RCC 7860 (cell line): ENCODE measurements around the gene CCDC78.

Experiments
- DNase-seq: peaks from one replicate; pipeline ENCODE4 v3.0.0-alpha.2; 2015; ENCODE audit warnings: low spot score
- FAIRE-seq: peaks from 2 replicates; lab custom pipeline; 2012; peaks lifted over from hg19 to GRCh38; lab: Jason Lieb, UNC

CCDC78 gene

GRCh38 chr16:714079-714478 lies 12.2 kb downstream of the CCDC78 start:
- FAIRE-seq (no peak), DNase-seq (peak; percentile 46)

- FAIRE-seq: peak; percentile 96
- peak; percentile 98 for DNase-seq
Observed at GRCh38 chr16:712740-713250, 13.4 kb downstream of the CCDC78 start.

- DNase-seq: peak; percentile 48
- FAIRE-seq: no peak
Observed at GRCh38 chr16:711548-712320, 14.5 kb downstream of the CCDC78 start.

- FAIRE-seq: no peak
- no peak for DNase-seq
Observed at GRCh38 chr16:711084-711483, 15.2 kb downstream of the CCDC78 start.

- no peak for DNase-seq
- no peak for FAIRE-seq
Observed at GRCh38 chr16:710500-711075, 15.7 kb downstream of the CCDC78 start.

GRCh38 chr16:709566-710499 lies 16.4 kb downstream of the CCDC78 start:
- DNase-seq (peak; percentile 83), FAIRE-seq (no peak)

- DNase-seq (no peak), FAIRE-seq (no peak)
Observed at GRCh38 chr16:708959-709358, 17.3 kb downstream of the CCDC78 start.

GRCh38 chr16:708019-708418 lies 18.2 kb downstream of the CCDC78 start:
- DNase-seq (no peak), FAIRE-seq (no peak)

GRCh38 chr16:707062-707538 lies 19.1 kb downstream of the CCDC78 start:
- DNase-seq (no peak), FAIRE-seq (no peak)

GRCh38 chr16:706189-707061 lies 19.8 kb downstream of the CCDC78 start:
- FAIRE-seq (no peak), DNase-seq (no peak)

GRCh38 chr16:705431-706188 lies 20.6 kb downstream of the CCDC78 start, which contains the start of gene FBXL16:
FBXL16 (minus strand) TSS chr16:705801; CDS start chr16:697405, 8,396 bp downstream.
- DNase-seq (no peak), FAIRE-seq (no peak)

GRCh38 chr16:704552-705380 lies 21.5 kb downstream of the CCDC78 start:
- no peak for DNase-seq
- FAIRE-seq: no peak

GRCh38 chr16:704047-704446 lies 22.2 kb downstream of the CCDC78 start:
- DNase-seq (no peak), FAIRE-seq (no peak)

- DNase-seq: no peak
- FAIRE-seq: no peak
Observed at GRCh38 chr16:703406-703805, 22.8 kb downstream of the CCDC78 start.

GRCh38 chr16:702341-702740 lies 23.9 kb downstream of the CCDC78 start:
- DNase-seq: no peak
- no peak for FAIRE-seq

- FAIRE-seq (no peak), DNase-seq (no peak)
Observed at GRCh38 chr16:700684-701584, 25.3 kb downstream of the CCDC78 start.

GRCh38 chr16:698911-699671 lies 27.2 kb downstream of the CCDC78 start:
- no peak for FAIRE-seq
- no peak for DNase-seq
